Raji (cell line): ENCODE data around the gene CYB5D1.
A peak's percentile ranks its signal among the peaks of the same experiment; 100 is the strongest.

ENCODE experiments used
- POLR2A ChIP-seq: IDR thresholded peaks from 2 replicates; pipeline ENCODE4 v1.6.1; 2011; ENCODE audit warnings: low read depth, low read length, control low read depth; ENCODE audit not compliant: insufficient read depth

CYB5D1 gene

DNA sequence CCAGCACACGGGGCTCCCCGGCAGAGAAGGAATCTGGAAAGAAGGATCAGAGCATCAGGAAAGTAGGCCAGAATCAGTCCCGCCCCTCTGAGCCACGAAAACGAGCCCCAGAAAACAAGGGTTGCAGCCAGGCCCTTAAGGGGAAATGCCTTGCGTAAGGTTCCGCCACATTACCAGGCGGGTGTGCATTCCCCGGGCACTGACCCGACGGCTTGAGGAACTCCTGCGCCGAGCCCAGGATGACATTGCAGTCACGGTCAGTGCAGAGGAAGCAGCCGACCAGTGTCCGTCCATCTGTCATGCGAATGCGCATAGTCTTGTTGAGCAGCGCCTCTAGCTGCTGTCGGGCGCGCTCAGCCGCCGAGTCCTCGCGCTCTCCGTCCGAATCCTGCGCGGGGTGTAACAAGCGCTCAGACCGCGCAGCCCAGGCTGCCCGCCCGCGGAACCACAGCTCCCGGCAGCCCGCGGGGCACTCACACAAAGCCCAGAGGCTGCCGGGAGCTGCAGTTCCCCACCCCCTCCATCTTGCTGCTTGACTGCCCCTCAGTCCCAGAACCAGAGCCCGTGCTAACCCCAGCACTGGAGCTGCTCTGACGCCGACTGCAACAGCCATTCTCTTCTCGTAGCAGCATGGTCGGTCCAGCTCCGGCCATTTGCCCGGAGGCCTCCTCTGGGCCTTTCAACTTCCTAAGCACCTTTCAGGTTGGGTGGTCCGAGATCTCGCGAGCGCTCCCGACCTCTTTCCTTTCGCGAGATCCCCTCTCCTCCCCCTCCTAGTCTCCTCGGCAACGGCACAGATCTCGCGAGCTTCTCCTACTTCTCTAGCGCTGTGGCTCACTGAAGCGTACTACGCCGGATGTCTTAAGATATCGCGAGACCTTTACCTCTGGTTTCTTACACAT lies 741 bp upstream of the CYB5D1 start, which contains the start of gene NAA38:
Gene NAA38 (minus strand): TSS at position 749 of the 902 bp plus-strand sequence. CDS start 96 bp downstream, at position 653.
- peak; percentile 89 for TF ChIP-seq POLR2A

DNA sequence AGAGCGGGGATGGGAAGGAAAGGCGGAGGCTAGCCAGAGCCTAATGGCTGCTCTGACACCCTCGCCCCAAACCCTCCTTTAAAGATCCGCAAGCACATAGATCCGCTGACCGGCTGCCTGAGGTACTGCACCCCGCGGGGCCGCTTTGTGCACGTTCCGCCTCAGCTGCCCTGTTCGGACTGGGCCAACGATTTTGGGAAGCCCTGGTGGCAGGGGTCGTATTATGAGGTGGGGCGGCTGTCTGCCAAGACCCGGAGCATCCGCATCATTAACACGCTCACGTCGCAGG lies 663 bp downstream of the CYB5D1 start:
- TF ChIP-seq POLR2A = no peak

DNA sequence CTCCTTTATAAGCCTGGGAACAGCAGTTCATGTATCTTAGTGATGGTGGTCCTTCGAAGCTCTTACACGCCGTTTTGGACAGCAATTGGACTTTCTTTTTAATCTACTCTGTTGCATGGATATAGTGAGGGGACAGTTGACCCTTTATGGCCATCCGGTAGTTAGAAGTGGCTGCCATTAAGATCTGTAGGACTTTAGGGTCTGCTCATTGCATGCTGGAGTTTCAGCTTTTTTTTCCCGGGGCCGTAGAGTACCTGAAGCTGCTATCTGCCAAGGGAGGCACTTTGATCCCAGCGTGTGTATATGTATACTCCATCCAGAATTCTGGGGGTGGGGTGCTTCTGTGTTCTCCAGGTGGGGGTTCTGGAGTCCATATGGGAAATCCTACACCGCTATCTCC lies 1.2 kb downstream of the CYB5D1 start:
- TF ChIP-seq POLR2A = no peak

- TF ChIP-seq POLR2A = no peak
Measured at GRCh38 chr17:7862692-7863437, 5.1 kb downstream of the CYB5D1 start.

DNA sequence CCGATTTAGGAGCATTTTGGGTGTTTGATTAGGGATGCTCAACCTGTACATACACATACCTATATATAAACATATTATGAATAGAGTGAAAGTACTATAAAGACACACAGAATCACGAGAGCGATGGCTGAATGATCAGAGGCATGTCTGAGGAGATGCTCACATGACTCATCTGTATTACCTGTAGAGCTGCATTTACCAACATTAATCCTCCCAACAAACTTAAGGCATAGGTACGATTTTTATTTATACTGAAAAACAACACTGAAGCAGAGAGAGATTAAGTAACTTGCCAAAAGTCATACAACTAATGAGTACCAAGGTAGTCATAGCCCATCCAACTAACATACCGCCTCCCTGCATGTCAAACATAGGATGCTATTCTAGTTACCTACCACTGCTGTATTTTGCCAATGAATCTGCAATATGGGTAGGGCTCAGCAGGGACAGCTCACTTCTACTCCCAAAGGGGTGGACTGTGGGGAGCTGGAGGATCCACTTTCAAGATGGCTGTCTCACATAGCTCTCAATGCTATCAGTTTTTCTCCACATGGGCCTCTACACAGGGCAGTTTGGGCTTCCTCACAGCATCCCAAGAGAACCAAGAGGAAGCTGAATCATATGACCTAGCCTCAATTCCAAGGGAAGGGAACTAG lies 7.3 kb downstream of the CYB5D1 start:
- no peak for TF ChIP-seq POLR2A

- no peak for TF ChIP-seq POLR2A
Measured at GRCh38 chr17:7867881-7868329, 10.1 kb downstream of the CYB5D1 start.

DNA sequence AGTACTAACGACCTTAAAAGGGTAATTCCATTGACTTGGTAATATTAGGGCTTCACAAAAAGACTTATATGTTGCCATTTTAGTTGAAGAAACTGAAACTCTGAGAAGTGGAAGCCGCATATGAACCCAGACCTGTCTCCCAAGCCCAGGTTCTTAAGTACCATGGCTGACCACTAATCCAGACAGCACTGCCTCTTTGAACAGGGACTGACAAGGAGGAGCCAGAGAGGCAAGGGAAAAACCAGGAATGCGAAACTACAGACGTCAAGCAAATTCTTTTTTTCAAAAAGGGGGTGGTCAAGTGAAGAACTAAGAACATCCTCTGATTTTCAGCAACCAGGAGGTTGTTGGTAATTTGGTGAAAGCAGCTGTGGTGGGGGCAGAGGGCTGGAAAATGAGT lies 15.2 kb downstream of the CYB5D1 start:
- TF ChIP-seq POLR2A = no peak

DNA sequence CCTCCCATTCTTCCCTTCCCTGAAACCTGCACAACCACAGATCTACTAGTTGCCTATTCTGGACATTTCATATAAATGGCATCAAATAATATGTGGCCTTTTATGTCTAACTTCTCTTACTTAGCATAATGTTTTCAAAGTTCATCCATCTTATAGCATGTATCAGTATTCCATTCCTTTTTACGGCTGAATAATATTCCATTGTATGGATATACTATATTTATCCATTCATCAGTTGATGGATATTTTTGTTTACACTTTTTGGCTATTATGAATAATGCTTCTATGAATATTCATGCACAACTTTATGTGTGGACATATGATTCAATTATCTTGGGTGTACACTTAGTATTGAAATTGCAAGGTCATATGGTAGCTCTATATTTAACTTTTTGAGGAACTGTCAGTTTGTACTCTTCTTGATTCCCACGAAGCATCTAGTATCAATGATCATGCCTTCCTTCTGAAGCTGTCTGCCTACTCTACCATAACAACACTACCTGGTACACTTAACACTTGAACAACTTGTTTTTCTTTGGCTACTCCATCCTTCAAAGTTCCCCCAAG lies 18.1 kb downstream of the CYB5D1 start:
- no peak for TF ChIP-seq POLR2A

- no peak for TF ChIP-seq POLR2A
Measured at GRCh38 chr17:7878234-7878633, 20.4 kb downstream of the CYB5D1 start.

DNA sequence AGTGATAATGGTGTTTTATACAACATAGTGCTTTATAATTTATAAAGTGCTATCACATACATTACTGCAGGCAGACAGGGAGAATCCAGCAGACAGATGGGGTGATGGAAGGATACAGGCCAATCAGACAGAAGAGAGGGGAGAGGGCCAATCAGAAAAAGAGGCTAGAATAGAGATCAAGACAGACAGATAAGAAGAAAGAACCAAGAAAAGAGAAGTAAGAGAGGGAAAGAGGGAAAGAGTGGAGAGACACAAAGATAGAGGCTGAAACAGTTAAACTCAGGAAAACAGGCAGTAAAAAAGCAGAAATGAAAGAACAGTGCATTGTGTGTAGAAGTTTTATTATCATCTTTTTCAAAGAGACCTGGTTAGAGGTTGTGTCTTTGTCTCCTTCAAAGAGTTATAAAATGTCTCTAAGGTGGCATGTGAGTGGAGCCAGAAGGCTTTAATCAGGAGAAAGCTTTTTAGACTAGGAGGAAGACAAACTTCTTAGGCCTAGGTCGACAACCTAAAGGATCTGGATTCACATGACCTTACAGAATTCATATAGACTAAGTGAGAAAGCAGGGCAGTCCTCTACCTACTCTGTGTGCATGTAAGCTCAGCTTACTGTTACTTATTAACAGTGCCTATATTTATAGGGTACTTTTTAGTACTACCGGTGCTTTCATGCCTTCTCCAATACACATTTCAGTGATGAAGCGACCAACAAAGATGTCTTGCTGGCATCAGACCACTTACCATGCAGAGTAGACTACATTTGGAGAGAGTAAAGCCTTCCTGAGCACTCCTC lies 22.5 kb downstream of the CYB5D1 start:
- TF ChIP-seq POLR2A = no peak

DNA sequence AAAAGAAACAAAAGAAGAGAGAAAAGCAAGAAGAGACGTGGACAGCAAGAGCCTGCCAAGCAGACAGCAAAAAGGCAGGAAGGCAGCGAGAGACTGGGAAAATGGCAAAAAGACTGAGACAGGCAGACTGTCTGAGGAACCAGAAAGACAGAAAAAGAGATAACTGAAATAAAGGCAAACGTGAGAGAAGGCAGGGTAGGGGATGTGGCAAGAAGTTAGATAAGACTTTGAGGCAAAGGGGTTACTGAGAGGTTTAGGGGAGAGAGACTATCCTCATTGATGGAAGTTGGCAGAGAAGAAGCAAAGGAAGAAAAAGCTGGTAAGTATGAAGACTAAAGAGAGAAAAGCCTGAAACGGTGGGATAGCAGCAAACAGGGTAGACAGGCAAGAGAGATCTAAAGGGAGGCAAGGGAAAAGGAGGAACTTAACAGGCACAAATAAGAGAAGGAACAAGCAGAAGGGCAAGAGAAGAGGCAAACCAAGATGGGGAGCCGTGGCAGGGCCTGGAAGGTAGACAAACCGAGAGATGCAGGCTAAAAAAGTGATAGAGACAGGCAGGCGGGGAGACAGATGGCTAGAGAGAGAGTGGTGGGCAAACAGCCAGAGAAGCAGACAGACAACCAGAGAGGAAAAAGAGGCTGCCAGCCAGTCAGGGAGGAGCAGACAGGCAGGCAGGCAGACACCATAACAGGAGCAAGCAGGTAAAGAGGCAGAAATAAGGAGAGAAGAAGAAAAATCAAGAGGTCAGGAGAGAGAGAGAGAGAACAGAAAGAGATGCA lies 23.7 kb downstream of the CYB5D1 start:
- no peak for TF ChIP-seq POLR2A

DNA sequence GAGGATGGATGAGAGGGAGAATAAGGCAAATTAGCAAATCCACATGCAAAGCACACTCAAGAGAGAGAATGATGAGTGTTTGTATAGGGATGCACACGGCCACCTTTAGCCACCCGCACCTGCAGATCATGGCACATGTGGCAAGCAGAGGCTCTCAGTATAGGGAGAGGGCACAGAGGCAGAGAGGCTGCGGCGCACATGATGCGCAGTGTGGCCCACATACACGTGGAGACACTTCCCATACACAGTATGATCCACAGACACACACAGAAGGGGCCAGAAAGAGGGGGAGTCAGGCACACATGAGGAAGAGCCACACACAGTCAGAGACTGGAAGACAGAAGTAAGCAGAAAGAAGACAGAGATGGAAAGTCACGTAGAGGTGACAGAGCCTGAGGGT lies 24.3 kb downstream of the CYB5D1 start:
- peak; percentile 81 for TF ChIP-seq POLR2A

DNA sequence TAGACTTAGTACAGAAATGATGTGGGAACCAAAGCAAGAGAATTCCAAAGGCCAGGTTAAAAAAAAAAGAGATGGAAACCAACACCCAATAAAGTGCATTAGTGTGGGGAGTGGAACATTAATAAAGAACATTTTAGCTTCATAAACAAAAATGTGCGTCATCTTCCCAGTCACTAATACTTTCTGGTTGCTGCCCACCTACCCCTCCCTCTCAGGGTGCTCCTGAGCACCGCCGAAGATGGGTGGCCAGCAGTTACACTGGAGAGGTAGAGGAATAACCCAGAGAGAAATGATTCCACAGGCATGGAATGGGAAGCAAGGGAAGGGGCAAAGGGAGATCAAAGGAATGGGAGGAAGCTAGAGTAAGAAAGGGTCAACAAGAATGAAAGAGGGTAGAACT lies 24.8 kb downstream of the CYB5D1 start:
- no peak for TF ChIP-seq POLR2A

DNA sequence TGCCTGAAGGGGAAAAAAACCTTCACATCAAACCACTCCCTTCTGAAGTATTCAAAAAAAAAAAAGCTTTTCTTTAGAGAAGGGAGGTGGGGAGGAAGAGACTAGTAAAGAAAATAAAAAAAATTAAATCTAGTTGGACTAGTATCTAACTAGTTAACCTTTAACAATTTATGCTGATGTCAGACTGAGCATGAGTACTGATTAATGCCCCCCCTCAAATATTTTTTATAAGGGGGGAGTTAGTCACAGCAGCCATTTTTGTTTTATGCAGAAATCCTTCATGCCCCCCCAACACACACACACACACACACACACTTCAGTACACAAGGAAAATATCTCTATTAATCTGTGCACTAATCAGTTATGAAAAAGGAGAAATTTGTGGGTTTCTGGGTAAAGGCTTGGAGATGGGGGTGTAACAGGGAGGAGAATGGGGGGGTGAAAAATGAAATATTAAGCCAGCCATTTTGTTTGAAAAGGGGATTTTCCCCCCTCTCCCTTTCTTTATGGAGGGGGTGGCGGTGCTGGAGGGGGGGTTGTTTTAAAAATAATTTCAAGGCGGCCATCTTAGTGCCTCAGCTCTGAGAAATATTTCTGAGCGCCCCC lies 26.1 kb downstream of the CYB5D1 start:
- no peak for TF ChIP-seq POLR2A
